Stimulated activated effector memory CD8-positive, alpha-beta T cell treated with anti-CD3 and anti-CD28 coated beads, Interleukin-12 subunit alpha, Interleukin-12 subunit beta, amount 100 ng/mL, for 72 hours (primary cell): ENCODE measurements around the gene LYPD6B.
A peak's percentile ranks its signal among the peaks of the same experiment; 100 is the strongest.

ENCODE experiments used
- ATAC-seq: fragments of 150-1000 bp; cut with Tn5 transposase; 2 replicates; pipeline ENCODE4 v1.10.0; 2021
- DNase-seq, 2 donors: peaks; one replicate each; pipeline ENCODE4 v3.0.0; 2021 to 2022; ENCODE audit warnings: low spot score in 2 of 2
- H3K27ac Mint-ChIP-seq: one replicate; pipeline ENCODE4 v1.8.0; 2022; ENCODE audit warnings: mild to moderate bottlenecking, mixed read lengths
- H3K36me3 Mint-ChIP-seq: one replicate; pipeline ENCODE4 v1.8.0; 2022; ENCODE audit warnings: mild to moderate bottlenecking, mixed read lengths
- H3K4me1 Mint-ChIP-seq: one replicate; pipeline ENCODE4 v1.8.0; 2022; ENCODE audit warnings: mixed read lengths
- H3K4me3 Mint-ChIP-seq: one replicate; pipeline ENCODE4 v1.8.0; 2022; ENCODE audit warnings: mild to moderate bottlenecking, mixed read lengths
- H3K9me3 Mint-ChIP-seq: one replicate; pipeline ENCODE4 v1.8.0; 2022; ENCODE audit warnings: mixed read lengths

Gene LYPD6B

DNA sequence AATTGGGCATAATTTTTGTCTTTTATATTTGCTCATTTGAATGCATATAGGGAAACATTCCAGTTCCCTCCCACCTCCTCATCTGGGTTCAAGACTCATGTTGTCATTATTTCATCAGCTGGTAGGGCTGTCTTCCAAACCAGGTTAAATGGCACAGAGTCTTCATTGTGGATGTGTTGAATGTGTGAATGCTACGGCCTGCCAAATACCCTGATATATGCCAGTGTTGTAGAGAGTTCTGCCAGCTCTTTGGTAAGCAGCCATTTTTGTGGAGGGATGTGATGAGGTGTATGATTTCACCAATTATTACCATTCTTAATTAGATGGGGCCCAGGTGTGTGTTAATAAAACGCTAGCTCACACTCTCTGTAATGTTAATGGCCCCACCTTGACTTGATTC is 121.7 kb downstream of the LYPD6B start:
- no peaks in the 10 kb centered on the region for H3K9me3 Mint-ChIP-seq
- DNase-seq (no peak), ATAC-seq (no peak)
- no peak overlapping the region for H3K4me3 Mint-ChIP-seq
- H3K27ac Mint-ChIP-seq, result no peak overlapping the region
- no peaks in the 10 kb centered on the region for H3K36me3 Mint-ChIP-seq
- peaks cover 8% of the 10 kb centered on the region for H3K4me1 Mint-ChIP-seq

DNA sequence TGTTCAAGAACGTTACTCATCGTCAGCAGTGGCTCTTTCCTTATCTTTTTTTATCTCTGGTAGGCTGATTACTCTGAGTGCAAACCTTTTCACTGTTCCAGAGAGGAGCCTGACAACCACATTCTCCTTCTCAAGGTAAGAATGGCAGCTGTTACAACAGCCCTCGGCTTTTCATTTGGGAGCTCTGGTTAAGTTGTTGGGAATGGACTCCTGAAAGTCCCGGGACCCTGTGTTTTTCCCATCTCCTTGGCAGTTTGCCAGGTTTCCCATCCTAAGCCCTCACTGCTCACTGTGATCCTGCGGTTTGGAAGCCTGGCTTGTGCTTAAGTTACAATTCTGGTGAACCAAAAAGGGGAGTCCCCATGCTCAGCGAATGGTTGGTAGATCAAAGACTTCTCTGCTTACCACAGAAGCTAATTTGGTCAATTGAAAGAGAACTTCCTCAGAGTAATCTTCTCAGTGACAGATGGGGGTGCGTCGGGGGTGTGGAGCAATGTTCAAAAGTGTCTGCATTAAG is 122.3 kb downstream of the LYPD6B start:
- Mint-ChIP-seq H3K4me3 (no peak overlapping the region), H3K36me3 (no peaks in the 10 kb centered on the region), H3K9me3 (no peaks in the 10 kb centered on the region), H3K27ac (no peak overlapping the region), H3K4me1 (peaks cover 8% of the 10 kb centered on the region)
- DNase-seq, result no peak
- no peak for ATAC-seq

DNA sequence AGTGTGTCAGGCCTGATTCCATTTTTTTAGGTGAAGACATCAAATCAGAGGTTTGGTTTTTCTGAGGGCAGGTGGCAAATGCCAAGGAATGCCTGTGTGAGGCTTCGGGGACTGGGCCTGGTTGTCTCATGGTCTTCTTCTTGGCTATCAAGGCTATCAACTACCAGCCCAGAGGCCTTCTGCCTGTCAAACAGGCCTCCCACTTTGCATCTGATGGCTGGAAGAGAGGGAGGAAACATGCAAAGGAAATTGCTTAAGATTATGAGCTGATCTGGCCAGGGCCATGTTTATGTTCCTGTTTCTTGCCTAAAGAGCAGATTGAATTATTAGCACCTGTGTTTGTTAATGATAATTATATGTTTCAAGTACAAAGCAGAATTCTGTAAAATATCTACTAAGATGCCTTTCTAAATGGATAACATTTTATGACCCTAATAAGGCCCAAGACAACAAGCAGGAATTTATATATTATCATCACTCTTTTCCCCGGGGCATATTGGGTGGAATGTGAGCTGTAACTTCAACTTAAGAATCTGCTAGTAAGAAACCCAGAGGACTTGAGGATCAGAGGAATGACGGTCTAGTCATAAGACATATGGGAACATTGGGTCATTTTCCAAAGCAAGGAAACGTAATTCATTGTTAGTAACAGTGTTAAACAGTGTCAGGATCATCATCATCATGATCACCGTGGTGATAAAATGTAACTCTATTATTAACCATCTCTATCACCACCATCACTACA is 123.2 kb downstream of the LYPD6B start:
- H3K36me3 Mint-ChIP-seq, result no peaks in the 10 kb centered on the region
- no peak overlapping the region for H3K27ac Mint-ChIP-seq
- H3K4me3 Mint-ChIP-seq, result no peak overlapping the region
- ATAC-seq (no peak), DNase-seq (no peak)
- H3K4me1 Mint-ChIP-seq, result peaks cover 8% of the 10 kb centered on the region
- H3K9me3 Mint-ChIP-seq, result no peaks in the 10 kb centered on the region

DNA sequence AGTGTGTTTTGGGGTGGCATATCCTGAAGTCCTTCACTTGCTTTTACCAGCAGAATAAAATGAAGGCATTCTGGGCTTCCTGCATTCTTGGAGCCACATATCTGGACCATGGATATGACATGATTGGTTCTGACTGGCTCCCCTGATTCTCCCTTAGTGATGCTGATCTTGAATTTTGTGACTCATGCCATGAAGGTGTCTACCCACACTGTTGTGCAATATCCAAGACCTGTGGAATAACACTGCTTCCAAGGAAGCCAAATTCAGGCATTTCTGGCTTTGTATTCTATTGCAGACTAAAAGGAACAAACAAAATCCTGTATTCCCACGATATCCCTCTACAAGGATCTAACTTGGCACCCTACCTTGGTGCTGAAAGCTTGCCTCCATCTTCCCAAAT is 125.8 kb downstream of the LYPD6B start:
- no peaks in the 10 kb centered on the region for H3K36me3 Mint-ChIP-seq
- H3K9me3 Mint-ChIP-seq, result no peaks in the 10 kb centered on the region
- ATAC-seq (no peak), DNase-seq (no peak)
- no peak overlapping the region for H3K4me3 Mint-ChIP-seq
- H3K4me1 Mint-ChIP-seq, result peaks cover 16% of the 10 kb centered on the region
- H3K27ac Mint-ChIP-seq, result no peak overlapping the region

DNA sequence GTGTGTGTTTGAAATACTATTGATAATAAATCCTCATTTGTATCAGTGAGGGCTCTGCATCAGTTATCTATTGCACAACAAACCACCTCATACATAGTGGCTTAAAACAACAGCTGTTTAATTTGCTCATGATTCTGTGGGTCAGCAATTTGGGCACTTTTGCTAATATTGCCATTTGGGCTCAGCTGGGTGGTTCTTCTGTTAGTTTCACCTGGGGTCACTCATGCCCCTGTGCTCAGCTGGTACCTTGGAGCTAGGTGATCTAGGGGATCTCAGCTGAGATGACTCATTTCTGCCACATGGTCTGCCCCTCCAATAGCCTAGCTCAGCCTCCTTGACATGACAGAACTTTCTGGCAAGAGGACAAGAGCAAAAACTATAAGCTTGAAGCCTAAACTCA is 126.3 kb downstream of the LYPD6B start:
- no peaks in the 10 kb centered on the region for H3K9me3 Mint-ChIP-seq
- no peak overlapping the region for H3K27ac Mint-ChIP-seq
- no peak overlapping the region for H3K4me3 Mint-ChIP-seq
- peaks cover 16% of the 10 kb centered on the region for H3K4me1 Mint-ChIP-seq
- no peaks in the 10 kb centered on the region for H3K36me3 Mint-ChIP-seq
- ATAC-seq (no peak), DNase-seq (no peak)

DNA sequence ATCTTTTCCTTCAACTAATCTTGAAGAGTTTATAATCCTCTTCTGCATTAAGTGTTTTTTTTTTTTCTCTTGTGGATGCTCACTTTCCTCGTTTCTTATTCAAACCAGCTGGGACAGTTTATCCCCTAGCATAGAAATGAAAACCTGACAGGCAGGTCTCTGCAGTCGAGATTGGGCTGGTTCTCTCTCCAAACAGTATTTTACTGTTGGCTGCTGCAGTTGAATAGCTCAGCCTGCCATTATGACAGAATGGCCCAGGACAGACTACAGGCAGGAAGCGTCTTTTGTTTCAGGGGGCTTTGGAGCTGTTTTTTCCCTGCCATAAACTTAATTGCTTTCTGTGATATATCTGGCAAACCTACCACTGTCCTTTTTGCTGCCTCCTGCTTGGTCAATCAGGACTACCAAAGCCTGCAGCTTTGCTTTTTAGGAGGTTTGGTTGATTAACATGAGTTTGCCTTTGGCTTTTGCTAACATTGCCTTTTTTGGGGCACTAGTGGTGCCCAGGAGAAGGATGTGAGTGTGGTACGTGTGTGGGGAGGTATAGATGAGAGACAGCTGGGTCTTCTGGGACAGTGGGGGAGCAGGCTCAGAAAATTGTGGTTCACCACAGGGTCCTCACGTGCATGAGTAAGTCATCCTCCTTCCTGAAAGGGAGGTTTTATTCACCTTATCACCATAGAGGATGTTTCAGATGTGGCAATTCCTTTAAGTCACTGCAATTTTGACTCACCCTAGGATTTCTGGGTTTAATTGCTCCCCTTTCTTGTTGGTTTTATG is 128.7 kb downstream of the LYPD6B start:
- no peaks in the 10 kb centered on the region for H3K36me3 Mint-ChIP-seq
- peaks cover 8% of the 10 kb centered on the region for H3K4me1 Mint-ChIP-seq
- peaks cover 4% of the 10 kb centered on the region for H3K9me3 Mint-ChIP-seq
- DNase-seq (no peak), ATAC-seq (peak; percentile 75)
- no peak overlapping the region for H3K4me3 Mint-ChIP-seq
- H3K27ac Mint-ChIP-seq, result no peak overlapping the region

DNA sequence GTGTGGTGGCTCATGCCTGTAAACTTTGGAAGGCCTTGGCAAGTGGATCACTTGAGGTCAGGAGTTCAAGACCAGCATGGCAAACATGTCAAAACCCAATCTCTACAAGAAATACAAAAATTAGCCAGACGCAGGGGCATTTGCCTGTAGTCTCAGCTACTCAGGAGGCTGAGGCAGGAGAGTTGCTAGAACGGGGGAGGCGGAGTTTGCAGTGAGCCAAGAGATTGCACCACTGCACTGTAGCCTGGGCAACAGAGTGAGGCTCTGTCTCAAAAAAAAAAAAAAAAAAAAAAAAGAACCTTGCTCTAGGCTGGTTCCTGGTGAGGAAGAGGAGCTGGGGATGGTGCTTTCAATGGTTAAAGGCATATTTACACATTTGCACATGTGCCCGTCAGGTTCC is 129.4 kb downstream of the LYPD6B start:
- H3K9me3 Mint-ChIP-seq, result peaks cover 4% of the 10 kb centered on the region
- no peak for DNase-seq
- no peak overlapping the region for H3K27ac Mint-ChIP-seq
- H3K4me3 Mint-ChIP-seq, result no peak overlapping the region
- H3K36me3 Mint-ChIP-seq, result no peaks in the 10 kb centered on the region
- H3K4me1 Mint-ChIP-seq, result peaks cover 8% of the 10 kb centered on the region
- ATAC-seq, result no peak

DNA sequence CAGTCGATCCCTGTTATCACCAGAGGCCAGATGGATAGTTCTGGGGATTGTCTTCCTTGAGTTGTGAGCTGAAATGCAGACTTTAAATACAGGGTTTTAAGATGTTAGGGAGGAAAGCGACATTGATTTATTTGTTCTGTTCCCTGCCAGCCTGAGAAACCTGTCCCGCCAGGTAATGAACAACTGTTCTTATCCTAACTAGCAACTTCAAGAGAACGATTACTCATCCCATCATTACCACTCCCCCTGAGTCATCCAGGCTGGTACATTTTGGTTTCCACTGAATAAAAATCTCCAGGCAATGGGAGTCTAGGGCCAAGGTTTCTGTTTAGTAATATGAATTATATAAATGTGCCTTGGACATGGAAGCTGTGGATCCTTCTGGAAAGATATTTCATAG is 131.2 kb downstream of the LYPD6B start:
- ATAC-seq (no peak), DNase-seq (no peak)
- H3K36me3 Mint-ChIP-seq, result no peaks in the 10 kb centered on the region
- peaks cover 8% of the 10 kb centered on the region for H3K4me1 Mint-ChIP-seq
- peaks cover 4% of the 10 kb centered on the region for H3K9me3 Mint-ChIP-seq
- no peak overlapping the region for H3K27ac Mint-ChIP-seq
- no peak overlapping the region for H3K4me3 Mint-ChIP-seq

DNA sequence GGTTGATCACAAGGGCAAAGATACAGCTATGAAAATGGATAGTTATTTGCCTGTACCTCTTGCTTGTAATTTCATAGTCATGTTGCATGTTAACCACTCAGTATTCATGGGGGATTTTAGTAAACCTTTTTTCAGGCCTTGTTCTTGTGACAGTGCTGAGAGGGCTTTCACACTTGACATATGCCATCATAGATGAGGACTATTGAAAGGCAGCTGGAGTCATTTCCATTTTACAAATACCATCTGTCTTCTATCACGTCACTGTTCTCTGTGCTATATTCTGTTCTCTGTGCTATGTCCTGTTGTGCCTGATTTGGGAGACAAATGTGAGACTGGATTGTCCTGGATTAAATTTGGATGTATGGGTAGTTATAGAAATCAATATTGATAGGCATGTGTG is 131.7 kb downstream of the LYPD6B start:
- DNase-seq, result no peak
- Mint-ChIP-seq H3K4me1 (peaks cover 8% of the 10 kb centered on the region), H3K9me3 (peaks cover 4% of the 10 kb centered on the region), H3K27ac (no peak overlapping the region), H3K4me3 (no peak overlapping the region), H3K36me3 (no peaks in the 10 kb centered on the region)
- no peak for ATAC-seq

DNA sequence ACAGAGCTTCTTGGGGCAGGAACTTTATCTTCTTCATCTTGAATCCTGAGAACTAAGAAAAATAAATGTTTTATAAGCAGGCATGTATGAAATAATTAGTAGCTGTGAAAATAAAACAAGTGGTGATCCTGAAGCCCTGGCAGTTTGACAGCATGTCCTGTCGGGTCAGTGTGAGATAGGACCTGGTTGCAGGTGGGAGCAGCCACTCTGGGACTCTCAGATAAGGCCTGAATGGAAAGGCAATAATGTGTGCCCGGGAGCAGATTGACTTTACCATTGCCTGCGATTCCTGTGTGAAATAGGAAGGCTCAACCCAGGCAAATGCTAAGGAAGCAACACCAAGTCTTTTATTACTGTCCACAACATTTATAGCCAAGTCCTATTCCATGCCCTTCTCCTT is 132.4 kb downstream of the LYPD6B start:
- DNase-seq (no peak), ATAC-seq (no peak)
- Mint-ChIP-seq H3K27ac (no peak overlapping the region), H3K9me3 (peaks cover 4% of the 10 kb centered on the region), H3K36me3 (no peaks in the 10 kb centered on the region), H3K4me3 (no peak overlapping the region), H3K4me1 (peaks cover 8% of the 10 kb centered on the region)

DNA sequence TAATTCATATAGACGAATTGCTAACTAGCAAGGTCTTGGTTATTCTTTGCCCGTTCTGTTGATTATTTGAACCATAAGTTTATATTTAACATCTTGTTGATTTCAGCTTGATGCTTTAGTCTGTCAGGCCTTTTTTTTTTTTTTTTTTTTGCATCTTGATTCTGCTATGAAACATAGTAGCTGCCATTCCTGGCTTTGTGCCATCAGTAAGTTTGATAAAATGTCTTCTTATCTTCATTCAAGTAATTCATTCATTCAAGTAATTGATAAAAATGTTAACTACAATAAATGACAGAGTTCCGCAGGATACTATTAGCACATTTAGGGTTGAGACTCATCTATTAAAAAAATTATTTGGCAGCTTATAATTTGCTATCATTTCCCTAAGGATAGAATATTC is 134.7 kb downstream of the LYPD6B start:
- H3K4me1 Mint-ChIP-seq, result no peaks in the 10 kb centered on the region
- H3K4me3 Mint-ChIP-seq, result no peak overlapping the region
- H3K36me3 Mint-ChIP-seq, result no peaks in the 10 kb centered on the region
- no peak overlapping the region for H3K27ac Mint-ChIP-seq
- no peak for DNase-seq
- peaks cover 4% of the 10 kb centered on the region for H3K9me3 Mint-ChIP-seq
- ATAC-seq, result no peak

DNA sequence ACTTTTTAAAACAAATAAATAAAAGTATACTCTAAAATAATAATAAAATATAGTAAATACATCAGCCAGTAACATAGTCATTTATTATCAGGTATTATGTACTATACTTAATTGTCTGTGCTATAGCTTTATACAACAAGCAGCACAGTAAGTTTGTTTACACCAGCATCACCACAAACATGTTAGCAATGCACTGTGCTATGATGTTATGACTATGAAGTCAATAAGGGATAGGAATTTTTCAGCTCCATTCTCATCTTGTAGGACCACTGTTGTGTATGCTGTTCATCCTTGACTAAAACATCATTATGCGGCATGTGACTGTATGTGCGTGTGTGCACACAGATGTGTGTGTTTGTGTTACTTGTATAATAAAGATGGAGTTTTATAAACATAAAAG is 137.5 kb downstream of the LYPD6B start:
- H3K27ac Mint-ChIP-seq, result no peak overlapping the region
- ATAC-seq (no peak), DNase-seq (no peak)
- H3K4me3 Mint-ChIP-seq, result no peak overlapping the region
- peaks cover 4% of the 10 kb centered on the region for H3K9me3 Mint-ChIP-seq
- H3K4me1 Mint-ChIP-seq, result no peaks in the 10 kb centered on the region
- no peaks in the 10 kb centered on the region for H3K36me3 Mint-ChIP-seq

DNA sequence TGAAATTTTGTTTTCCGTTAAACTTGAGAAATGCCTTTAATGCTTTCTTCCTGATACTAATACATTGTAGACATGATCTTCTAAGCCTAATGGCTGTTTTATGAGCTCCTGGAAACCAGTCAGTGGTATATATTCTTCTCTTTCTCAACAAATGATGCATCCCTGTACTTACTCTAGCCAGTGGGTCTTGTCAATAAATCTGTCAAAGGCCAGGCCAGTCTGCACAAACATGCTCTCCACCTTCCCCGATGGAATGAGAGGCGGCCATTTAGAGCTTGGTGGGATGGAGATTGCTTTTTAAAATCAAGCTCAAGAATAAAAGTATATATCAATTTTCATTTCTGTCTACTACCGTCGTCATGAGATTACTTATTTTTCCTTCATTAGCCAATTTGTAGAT is 140.1 kb downstream of the LYPD6B start:
- no peaks in the 10 kb centered on the region for H3K4me1 Mint-ChIP-seq
- H3K27ac Mint-ChIP-seq, result no peak overlapping the region
- H3K4me3 Mint-ChIP-seq, result no peak overlapping the region
- ATAC-seq (no peak), DNase-seq (no peak)
- H3K36me3 Mint-ChIP-seq, result no peaks in the 10 kb centered on the region
- no peaks in the 10 kb centered on the region for H3K9me3 Mint-ChIP-seq

DNA sequence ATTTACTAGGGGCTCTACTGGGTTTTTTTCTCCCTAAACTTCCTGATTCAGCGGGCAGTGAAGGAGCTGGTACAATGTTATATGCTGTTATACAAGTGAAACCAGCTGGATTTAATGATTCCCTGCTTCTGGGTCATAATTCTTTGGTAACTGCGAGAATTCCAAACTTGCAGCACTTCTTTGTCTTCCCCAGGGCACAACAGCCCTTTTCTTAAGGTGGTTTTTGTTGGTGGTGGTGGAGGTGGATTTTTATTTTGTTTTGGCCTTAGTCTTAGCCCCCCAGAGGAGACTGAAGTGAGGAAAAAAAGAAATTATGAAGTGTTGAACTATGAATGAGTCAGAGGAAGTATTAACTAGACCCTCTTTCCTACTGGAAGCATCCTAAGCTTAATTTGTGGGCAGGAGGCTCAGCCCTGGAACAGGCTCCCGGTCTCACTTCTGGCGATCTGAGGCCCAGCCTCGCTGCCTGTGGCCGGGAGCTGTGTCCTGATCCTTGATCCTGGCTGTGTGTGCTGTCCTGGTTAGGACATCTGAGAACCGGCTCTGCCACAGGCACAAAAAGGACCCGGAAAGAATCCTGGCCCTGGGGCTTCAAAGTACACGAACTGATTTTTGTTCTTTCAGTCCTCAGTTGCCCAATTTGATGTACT is 141.9 kb downstream of the LYPD6B start:
- H3K36me3 Mint-ChIP-seq, result no peaks in the 10 kb centered on the region
- no peaks in the 10 kb centered on the region for H3K4me1 Mint-ChIP-seq
- ATAC-seq (no peak), DNase-seq (no peak)
- H3K9me3 Mint-ChIP-seq, result no peaks in the 10 kb centered on the region
- H3K27ac Mint-ChIP-seq, result no peak overlapping the region
- H3K4me3 Mint-ChIP-seq, result no peak overlapping the region

DNA sequence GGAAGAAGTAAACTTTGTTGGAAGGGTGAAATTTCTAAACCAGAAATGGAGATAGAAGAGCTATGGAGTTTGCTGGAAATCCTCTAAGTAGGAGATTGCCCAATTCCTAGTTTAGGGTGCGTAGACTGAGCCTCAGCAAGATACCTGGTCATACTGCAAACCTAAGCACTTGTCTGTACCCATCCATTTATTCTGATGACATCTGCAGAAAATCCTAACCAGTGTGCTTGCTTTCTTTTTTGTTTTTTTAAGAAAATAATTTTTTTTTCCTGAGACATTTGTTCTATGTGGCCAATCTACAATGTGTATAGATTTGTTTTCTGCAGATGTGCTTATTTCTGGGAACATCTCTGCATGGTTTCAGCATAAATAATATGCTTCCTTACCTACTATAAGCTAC is 144.7 kb downstream of the LYPD6B start:
- Mint-ChIP-seq H3K4me3 (no peak overlapping the region), H3K4me1 (no peaks in the 10 kb centered on the region), H3K36me3 (no peaks in the 10 kb centered on the region), H3K9me3 (no peaks in the 10 kb centered on the region), H3K27ac (no peak overlapping the region)
- DNase-seq, result no peak
- no peak for ATAC-seq

DNA sequence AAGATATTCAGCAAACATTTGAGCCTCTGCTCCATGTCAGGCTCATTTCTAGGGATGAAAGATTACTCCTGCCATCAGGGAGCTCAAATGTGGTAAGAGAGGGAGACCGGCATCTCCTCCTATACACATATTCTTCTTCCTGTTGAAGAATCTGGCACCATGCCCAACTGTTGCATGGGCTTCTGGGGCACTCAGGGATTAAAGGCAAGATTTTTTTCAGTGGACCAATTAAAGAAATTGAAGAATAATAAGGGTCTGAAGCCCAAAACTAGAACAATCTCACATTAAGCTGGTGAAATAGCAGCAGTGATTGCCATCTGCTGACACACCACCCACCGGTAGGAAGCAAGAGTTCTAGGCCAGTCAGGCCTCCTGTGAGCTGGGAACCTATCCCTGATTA is 146.5 kb downstream of the LYPD6B start:
- no peaks in the 10 kb centered on the region for H3K4me1 Mint-ChIP-seq
- H3K36me3 Mint-ChIP-seq, result no peaks in the 10 kb centered on the region
- no peak overlapping the region for H3K27ac Mint-ChIP-seq
- no peak for DNase-seq
- no peak for ATAC-seq
- H3K4me3 Mint-ChIP-seq, result no peak overlapping the region
- H3K9me3 Mint-ChIP-seq, result no peaks in the 10 kb centered on the region
